ENCODE measurements around the gene USP10. TPM values are rescaled to one million over a fixed set of nuclear protein-coding genes. Genes with fewer than 3 reads are reported as not detected.
A peak's percentile ranks its signal among the peaks of the same experiment; 100 is the strongest.

The USP10 gene
- total and polyA plus RNA-seq, 5 donors from 2014 or later = 64.0 to 112 (median 88.1) TPM

DNA sequence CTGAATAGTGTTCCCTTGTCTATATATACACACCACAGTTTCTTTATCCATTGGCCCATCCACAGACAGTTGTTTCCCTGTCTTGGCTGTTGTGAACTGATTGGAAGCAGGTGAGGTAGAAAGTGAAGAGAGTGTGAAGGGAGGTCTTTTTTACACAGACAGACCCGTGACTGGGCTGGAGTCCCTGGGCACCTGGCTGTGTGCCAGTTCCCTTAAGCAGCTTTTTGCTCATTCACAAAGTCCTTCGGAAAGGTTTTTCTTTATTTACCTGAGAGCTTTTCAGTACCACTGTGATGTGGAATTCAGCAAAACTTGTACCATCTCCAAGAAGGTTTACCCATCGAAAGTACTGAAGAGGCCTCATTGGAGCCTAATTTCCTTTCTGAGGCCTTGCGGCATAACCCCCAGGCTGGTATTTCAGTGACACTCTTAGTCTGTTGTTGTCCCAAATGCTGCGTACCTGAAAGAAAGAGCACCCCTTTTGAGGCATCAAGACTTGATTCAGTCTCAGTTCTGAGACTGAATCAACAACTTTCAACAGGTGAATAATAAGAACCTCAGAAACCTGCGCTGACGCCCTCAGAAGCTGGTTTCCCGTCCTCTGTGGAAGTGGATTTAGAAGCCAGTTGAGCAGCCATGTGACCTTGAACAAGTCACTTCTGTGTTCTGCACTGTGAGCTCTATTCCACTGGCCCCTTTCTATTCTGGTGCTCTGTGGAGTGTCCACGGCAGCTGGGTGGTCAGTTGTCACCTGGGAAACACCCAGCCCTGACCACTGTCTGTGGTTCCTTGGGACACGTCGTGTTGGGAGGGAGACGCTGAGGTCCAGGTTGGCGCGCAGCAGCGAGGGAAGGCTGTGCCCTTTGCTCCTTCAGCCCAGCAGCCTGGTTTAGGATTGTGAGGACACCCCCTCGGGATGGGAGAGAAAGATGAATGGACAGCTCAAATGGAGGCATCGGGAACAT, 66.1 kb downstream of the USP10 start:
- Mint-ChIP-seq H3K36me3 (peaks cover 48% of the 10 kb centered on the region), H3K27ac (peak overlapping the region; percentile 68 to 79 (median 72)), H3K9me3 (no peaks in the 10 kb centered on the region), H3K4me1 (peaks cover 14 to 32% (median 21%) of the 10 kb centered on the region in 4 donors), H3K4me3 (peak overlapping the region in 1 of 4 donors; percentile 45), H3K27me3 (no peaks in the 10 kb centered on the region)
- H3K4me3 ChIP-seq (ENCODE audit: low read depth, low read length) = no peak overlapping the region
- H3K27me3 ChIP-seq (ENCODE audit: control insufficient read depth, insufficient read depth, low read length) = no peaks in the 10 kb centered on the region
- DNase-seq = peak in 1 of 3 donors; percentile 18
- ATAC-seq (ENCODE audit: low read depth in 2 of 2) = peak in 1 of 2 donors; percentile 5
- no peaks in the 10 kb centered on the region for H3K4me1 ChIP-seq (ENCODE audit: control insufficient read depth, insufficient read depth, low read length, poor library complexity, severe bottlenecking)
- peak overlapping the region; percentile 26 for H3K27ac ChIP-seq (ENCODE audit: insufficient read depth, low read length, poor library complexity, severe bottlenecking)
- peaks cover 81% of the 10 kb centered on the region for H3K36me3 ChIP-seq (ENCODE audit: control insufficient read depth, insufficient read depth, low read length)
- H3K9me3 ChIP-seq (ENCODE audit: control insufficient read depth in 2 of 2, low read length in 2 of 2) = no peaks in the 10 kb centered on the region

GRCh38 chr16:84766978-84767773, 67.4 kb downstream of the USP10 start:
- no peaks in the 10 kb centered on the region for H3K27me3 ChIP-seq (ENCODE audit: control insufficient read depth, insufficient read depth, low read length)
- H3K4me1 ChIP-seq (ENCODE audit: control insufficient read depth, insufficient read depth, low read length, poor library complexity, severe bottlenecking) = no peaks in the 10 kb centered on the region
- H3K4me3 Mint-ChIP-seq = peak overlapping the region in 2 of 4 donors; percentile 38 to 91
- H3K9me3 ChIP-seq (ENCODE audit: control insufficient read depth in 2 of 2, low read length in 2 of 2) = no peaks in the 10 kb centered on the region
- H3K27ac ChIP-seq (ENCODE audit: insufficient read depth, low read length, poor library complexity, severe bottlenecking) = no peak overlapping the region
- peaks cover 76% of the 10 kb centered on the region for H3K36me3 ChIP-seq (ENCODE audit: control insufficient read depth, insufficient read depth, low read length)
- no peaks in the 10 kb centered on the region for H3K9me3 Mint-ChIP-seq
- peak in 1 of 3 donors; percentile 55 for DNase-seq
- H3K27ac Mint-ChIP-seq = peak overlapping the region; percentile 35 to 73 (median 68)
- no peaks in the 10 kb centered on the region for H3K27me3 Mint-ChIP-seq
- no peak for ATAC-seq (ENCODE audit: low read depth in 2 of 2)
- no peak overlapping the region for H3K4me3 ChIP-seq (ENCODE audit: low read depth, low read length)
- H3K4me1 Mint-ChIP-seq = peaks cover 12 to 32% (median 21%) of the 10 kb centered on the region in 4 donors
- peaks cover 44% of the 10 kb centered on the region for H3K36me3 Mint-ChIP-seq

- H3K4me1 Mint-ChIP-seq = peaks cover 12 to 32% (median 21%) of the 10 kb centered on the region in 4 donors
- ATAC-seq (ENCODE audit: low read depth in 2 of 2) = no peak
Observed at GRCh38 chr16:84768061-84768807, 68.4 kb downstream of the USP10 start.

GRCh38 chr16:84768808-84769197, 69.0 kb downstream of the USP10 start:
- H3K4me3 Mint-ChIP-seq = no peak overlapping the region
- H3K27ac ChIP-seq (ENCODE audit: insufficient read depth, low read length, poor library complexity, severe bottlenecking) = no peak overlapping the region
- ATAC-seq (ENCODE audit: low read depth in 2 of 2) (no peak), DNase-seq (no peak)
- H3K9me3 Mint-ChIP-seq = no peaks in the 10 kb centered on the region
- H3K4me1 ChIP-seq (ENCODE audit: control insufficient read depth, insufficient read depth, low read length, poor library complexity, severe bottlenecking) = no peaks in the 10 kb centered on the region
- H3K27me3 Mint-ChIP-seq = no peaks in the 10 kb centered on the region
- peak overlapping the region in 2 of 3 donors; percentile 22 to 71 for H3K27ac Mint-ChIP-seq
- no peaks in the 10 kb centered on the region for H3K9me3 ChIP-seq (ENCODE audit: control insufficient read depth in 2 of 2, low read length in 2 of 2)
- no peak overlapping the region for H3K4me3 ChIP-seq (ENCODE audit: low read depth, low read length)
- H3K36me3 Mint-ChIP-seq = peaks cover 51% of the 10 kb centered on the region
- H3K36me3 ChIP-seq (ENCODE audit: control insufficient read depth, insufficient read depth, low read length) = peaks cover 77% of the 10 kb centered on the region
- no peaks in the 10 kb centered on the region for H3K27me3 ChIP-seq (ENCODE audit: control insufficient read depth, insufficient read depth, low read length)
- peaks cover 12 to 32% (median 21%) of the 10 kb centered on the region in 4 donors for H3K4me1 Mint-ChIP-seq

More at GRCh38 chr16:84768061-84768807, 68.4 kb downstream of the USP10 start:
- Histone ChIP-seq H3K9me3 (ENCODE audit: control insufficient read depth in 2 of 2, low read length in 2 of 2) (no peaks in the 10 kb centered on the region), H3K4me1 (ENCODE audit: control insufficient read depth, insufficient read depth, low read length, poor library complexity, severe bottlenecking) (no peaks in the 10 kb centered on the region), H3K36me3 (ENCODE audit: control insufficient read depth, insufficient read depth, low read length) (peaks cover 77% of the 10 kb centered on the region), H3K27ac (ENCODE audit: insufficient read depth, low read length, poor library complexity, severe bottlenecking) (no peak overlapping the region), H3K27me3 (ENCODE audit: control insufficient read depth, insufficient read depth, low read length) (no peaks in the 10 kb centered on the region), H3K4me3 (ENCODE audit: low read depth, low read length) (no peak overlapping the region)
- no peaks in the 10 kb centered on the region for H3K9me3 Mint-ChIP-seq
- H3K36me3 Mint-ChIP-seq = peaks cover 49% of the 10 kb centered on the region
- no peaks in the 10 kb centered on the region for H3K27me3 Mint-ChIP-seq
- peak in 1 of 3 donors; percentile 54 for DNase-seq
- peak overlapping the region; percentile 51 to 88 (median 68) for H3K27ac Mint-ChIP-seq
- H3K4me3 Mint-ChIP-seq = no peak overlapping the region

- H3K9me3 Mint-ChIP-seq = no peaks in the 10 kb centered on the region
- H3K36me3 Mint-ChIP-seq = peaks cover 46% of the 10 kb centered on the region
- no peaks in the 10 kb centered on the region for H3K9me3 ChIP-seq (ENCODE audit: control insufficient read depth in 2 of 2, low read length in 2 of 2)
- H3K27ac Mint-ChIP-seq = peak overlapping the region in 2 of 3 donors; percentile 71 to 81
- H3K4me3 ChIP-seq (ENCODE audit: low read depth, low read length) = no peak overlapping the region
- DNase-seq = no peak
- H3K4me1 Mint-ChIP-seq = peaks cover 12 to 32% (median 21%) of the 10 kb centered on the region in 4 donors
- H3K4me3 Mint-ChIP-seq = no peak overlapping the region
- no peak for ATAC-seq (ENCODE audit: low read depth in 2 of 2)
- H3K4me1 ChIP-seq (ENCODE audit: control insufficient read depth, insufficient read depth, low read length, poor library complexity, severe bottlenecking) = no peaks in the 10 kb centered on the region
- no peak overlapping the region for H3K27ac ChIP-seq (ENCODE audit: insufficient read depth, low read length, poor library complexity, severe bottlenecking)
- peaks cover 75% of the 10 kb centered on the region for H3K36me3 ChIP-seq (ENCODE audit: control insufficient read depth, insufficient read depth, low read length)
- H3K27me3 Mint-ChIP-seq = no peaks in the 10 kb centered on the region
- no peaks in the 10 kb centered on the region for H3K27me3 ChIP-seq (ENCODE audit: control insufficient read depth, insufficient read depth, low read length)
Observed at GRCh38 chr16:84769416-84769815, 69.6 kb downstream of the USP10 start.

GRCh38 chr16:84773312-84773711, 73.5 kb downstream of the USP10 start:
- Mint-ChIP-seq H3K36me3 (peaks cover 40% of the 10 kb centered on the region), H3K27ac (no peak overlapping the region)
- no peak overlapping the region for H3K4me3 ChIP-seq (ENCODE audit: low read depth, low read length)

GRCh38 chr16:84774810-84775209, 75.0 kb downstream of the USP10 start:
- no peaks in the 10 kb centered on the region for H3K9me3 Mint-ChIP-seq
- H3K4me3 ChIP-seq (ENCODE audit: low read depth, low read length) = no peak overlapping the region
- H3K27ac ChIP-seq (ENCODE audit: insufficient read depth, low read length, poor library complexity, severe bottlenecking) = no peak overlapping the region
- peaks cover 79% of the 10 kb centered on the region for H3K36me3 ChIP-seq (ENCODE audit: control insufficient read depth, insufficient read depth, low read length)
- no peaks in the 10 kb centered on the region for H3K27me3 ChIP-seq (ENCODE audit: control insufficient read depth, insufficient read depth, low read length)
- no peaks in the 10 kb centered on the region for H3K4me1 ChIP-seq (ENCODE audit: control insufficient read depth, insufficient read depth, low read length, poor library complexity, severe bottlenecking)
- DNase-seq (no peak), ATAC-seq (ENCODE audit: low read depth in 2 of 2) (no peak)
- no peaks in the 10 kb centered on the region for H3K9me3 ChIP-seq (ENCODE audit: control insufficient read depth in 2 of 2, low read length in 2 of 2)
- peak overlapping the region in 1 of 3 donors; percentile 46 for H3K27ac Mint-ChIP-seq
- H3K27me3 Mint-ChIP-seq = no peaks in the 10 kb centered on the region
- H3K4me1 Mint-ChIP-seq = peaks cover 0 to 4% (median 0%) of the 10 kb centered on the region in 4 donors
- no peak overlapping the region for H3K4me3 Mint-ChIP-seq
- peaks cover 41% of the 10 kb centered on the region for H3K36me3 Mint-ChIP-seq

More at GRCh38 chr16:84773312-84773711, 73.5 kb downstream of the USP10 start:
- H3K27me3 ChIP-seq (ENCODE audit: control insufficient read depth, insufficient read depth, low read length) = no peaks in the 10 kb centered on the region
- peaks cover 79% of the 10 kb centered on the region for H3K36me3 ChIP-seq (ENCODE audit: control insufficient read depth, insufficient read depth, low read length)
- ATAC-seq (ENCODE audit: low read depth in 2 of 2) (no peak), DNase-seq (no peak)
- H3K9me3 ChIP-seq (ENCODE audit: control insufficient read depth in 2 of 2, low read length in 2 of 2) = no peaks in the 10 kb centered on the region
- H3K27ac ChIP-seq (ENCODE audit: insufficient read depth, low read length, poor library complexity, severe bottlenecking) = no peak overlapping the region
- H3K4me3 Mint-ChIP-seq = no peak overlapping the region
- H3K9me3 Mint-ChIP-seq = no peaks in the 10 kb centered on the region
- H3K4me1 ChIP-seq (ENCODE audit: control insufficient read depth, insufficient read depth, low read length, poor library complexity, severe bottlenecking) = no peaks in the 10 kb centered on the region
- peaks cover 0 to 9% (median 1%) of the 10 kb centered on the region in 4 donors for H3K4me1 Mint-ChIP-seq
- no peaks in the 10 kb centered on the region for H3K27me3 Mint-ChIP-seq
